GOT3 (cell line): Measurements from ENCODE around the gene DRD4.

Experiments used
- DNase-seq: peaks from one replicate; lab custom pipeline; 2025; ENCODE audit warnings: mixed read lengths; lab: John Stamatoyannopoulos, UW

The DRD4 gene

DNA sequence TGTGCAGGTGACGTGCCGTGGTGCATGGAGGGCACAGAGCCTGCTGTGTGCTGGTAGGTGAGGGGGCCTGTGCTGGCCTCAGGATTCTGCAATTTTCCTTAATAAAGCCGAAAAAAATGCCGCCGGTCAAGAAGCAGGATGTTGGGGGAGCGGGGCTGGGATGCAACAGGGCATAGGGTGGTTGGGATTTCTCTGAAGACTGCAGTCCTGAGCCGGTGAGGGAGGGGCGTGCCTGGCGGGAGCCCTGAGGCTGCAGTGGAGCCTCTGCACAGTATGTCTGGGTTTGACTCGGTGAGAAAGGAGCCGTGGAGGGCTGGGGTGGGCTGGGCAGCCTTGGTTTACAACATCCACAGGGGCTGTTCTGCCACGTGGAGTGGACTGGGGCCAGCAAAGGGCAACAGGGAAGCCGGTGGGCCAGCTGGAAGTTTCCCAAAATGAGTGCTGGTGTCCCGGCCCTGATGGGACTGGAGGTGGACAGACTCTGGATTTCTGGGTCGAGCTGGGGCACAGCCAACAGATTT lies 13.7 kb upstream of the DRD4 start:
- DNase-seq: no peak

DNA sequence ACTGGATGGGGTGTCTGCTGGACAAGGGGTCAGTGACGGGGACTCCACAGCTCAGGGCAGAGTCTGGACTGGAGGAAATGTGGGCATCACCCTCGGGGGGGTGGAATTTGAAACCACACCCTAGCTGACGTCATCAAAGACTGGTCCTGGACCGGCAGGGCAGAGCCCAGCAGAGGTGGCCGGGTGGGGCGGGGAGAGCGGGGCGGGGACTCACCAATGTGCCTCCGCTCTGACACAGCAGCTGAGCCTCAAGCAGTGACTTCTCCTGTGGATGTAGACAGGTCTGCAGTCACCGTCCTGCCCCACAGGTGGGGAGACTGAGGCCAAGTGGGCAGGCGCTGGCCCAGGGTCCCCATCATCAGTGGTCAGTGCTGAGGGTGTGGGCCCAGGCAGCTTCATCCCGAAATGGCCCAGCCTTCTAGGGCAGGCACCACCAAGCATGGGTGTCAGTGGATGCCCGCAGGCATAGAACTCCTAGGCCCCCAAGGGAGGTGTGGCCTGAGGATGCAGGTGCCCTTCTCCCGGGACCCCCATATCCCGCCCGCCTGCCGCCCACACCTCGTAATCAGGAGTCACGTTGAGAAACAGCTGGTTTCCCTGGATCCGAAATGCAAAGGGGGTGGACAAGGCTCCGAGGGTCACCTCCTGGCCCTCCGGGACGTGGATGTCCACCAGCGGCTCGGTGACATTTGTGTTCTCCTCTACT lies 12.9 kb upstream of the DRD4 start:
- no peak for DNase-seq

DNA sequence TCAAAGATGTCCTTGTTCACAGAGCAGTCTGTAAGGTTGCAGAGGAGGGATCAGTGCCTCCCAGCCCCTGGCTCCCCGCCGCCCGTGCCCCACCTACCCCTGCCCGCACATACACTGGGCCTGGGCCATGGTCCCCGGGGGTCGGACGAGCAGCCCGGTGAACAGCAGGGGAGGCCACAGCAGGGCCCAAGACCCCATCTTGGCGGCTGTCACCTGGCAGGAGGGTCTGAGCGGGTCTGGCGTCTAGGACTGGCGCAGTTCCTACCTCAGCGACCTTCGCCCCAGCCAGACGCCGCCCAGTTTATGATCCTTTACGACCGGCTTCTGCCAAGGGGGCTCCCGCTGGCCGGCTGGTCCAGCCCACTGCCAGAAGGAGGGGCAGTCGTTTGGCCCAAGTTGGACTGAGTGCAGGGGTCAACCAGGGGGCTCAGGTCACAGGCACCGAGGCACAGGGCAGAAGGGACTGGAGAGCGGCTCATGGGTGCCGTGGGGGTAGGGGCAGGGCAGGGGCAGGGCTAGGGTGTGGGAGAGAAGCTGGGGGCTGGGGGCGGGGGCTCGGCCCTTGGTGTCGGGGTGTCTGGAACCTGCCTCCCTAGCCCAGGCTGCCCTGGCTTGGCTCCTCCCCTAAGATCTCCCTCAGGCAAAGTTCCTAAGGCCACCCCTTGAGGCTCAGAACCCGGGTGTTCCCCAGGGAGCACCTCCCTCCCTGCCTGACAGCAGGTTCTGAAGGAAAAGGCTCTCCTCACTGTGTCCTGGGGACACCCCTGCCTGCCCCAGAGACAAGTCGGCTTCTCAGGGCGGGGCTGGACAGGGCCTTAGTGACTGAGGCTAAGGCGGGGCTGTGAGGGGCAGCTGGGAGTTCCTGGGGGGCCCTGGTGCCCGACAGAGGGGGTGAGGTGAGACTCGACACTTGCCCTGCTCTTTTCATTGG lies 12.1 kb upstream of the DRD4 start, which contains the start of gene CDHR5:
Gene CDHR5 (minus strand): TSS at position 251 of the 931 bp plus-strand sequence. CDS start 53 bp downstream, at position 198.
- DNase-seq: no peak

DNA sequence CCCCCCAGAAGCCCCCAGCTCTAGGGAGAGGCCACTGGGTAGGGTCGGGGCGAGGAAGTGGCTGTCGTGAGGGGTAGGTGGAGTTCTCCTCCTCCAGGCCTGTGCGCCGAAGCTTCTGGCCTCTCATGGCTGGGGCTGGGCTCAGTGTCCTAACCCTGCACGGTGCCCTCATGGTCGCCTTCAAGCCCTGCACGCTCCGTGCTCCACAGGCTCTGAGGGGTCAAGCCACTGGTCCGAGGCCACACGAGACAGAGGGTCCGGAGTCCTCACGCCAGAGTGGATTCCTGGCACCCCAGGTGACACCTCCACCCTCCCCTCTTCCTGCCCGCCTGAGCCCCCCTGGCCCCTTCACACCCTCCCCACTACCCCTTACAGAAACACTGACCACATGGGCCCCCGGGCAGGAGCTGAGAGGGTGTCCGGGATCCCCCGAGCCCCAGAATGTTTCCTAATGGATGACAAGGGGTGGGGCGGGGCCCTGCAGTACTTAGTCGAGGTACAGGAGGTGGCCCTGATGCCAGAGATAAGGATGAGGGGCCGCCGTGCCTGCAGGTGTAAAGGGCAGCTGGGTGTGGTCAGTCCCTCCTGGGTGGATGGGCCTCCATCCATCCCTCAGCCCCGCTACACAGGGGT lies 11.3 kb upstream of the DRD4 start:
- no peak for DNase-seq

DNA sequence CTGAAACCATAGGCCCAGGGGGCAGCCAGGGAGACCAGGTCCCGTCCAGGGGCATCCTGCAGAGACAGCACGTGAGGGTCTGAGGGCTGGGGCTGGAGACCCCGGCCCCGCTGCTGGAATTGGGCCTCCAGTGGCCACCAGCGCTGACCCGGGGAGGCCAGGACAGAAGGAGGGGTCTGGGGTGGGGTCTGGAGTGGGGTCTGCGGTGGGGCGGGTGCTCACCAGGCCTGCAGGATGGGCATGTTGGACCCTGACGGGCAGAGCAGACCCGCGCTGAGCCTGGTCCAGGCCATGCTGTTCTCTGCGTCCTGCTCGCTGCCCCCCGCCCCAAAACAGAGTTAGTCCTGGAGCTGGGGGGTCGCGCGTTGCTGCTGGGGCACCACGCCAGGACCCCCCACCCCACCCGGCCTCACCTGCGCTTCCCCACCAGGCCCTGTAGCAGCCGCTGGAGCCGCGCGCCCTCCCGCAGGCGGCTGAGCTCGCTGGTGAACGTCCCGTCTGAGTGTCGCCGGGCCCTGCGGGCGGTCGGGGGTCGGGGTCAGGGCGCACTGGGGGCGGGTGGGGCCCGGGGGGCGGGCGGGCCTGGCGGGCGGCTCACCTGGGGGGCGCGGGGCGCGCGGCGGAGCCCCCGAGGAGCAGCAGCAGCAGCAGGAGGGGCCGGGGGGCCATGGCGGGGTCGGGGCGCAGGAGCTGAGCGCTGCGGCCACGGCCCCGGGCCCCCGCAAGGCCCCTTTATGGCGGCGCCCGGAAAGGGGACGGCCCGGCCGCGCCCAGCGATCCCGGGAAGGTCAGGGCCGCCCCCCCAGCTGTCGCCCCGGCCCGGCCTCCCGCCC lies 10.4 kb upstream of the DRD4 start, which contains the start of gene SCT:
Gene SCT (minus strand): TSS at position 707 of the 833 bp plus-strand sequence. CDS start 38 bp downstream, at position 669.
- no peak for DNase-seq

DNA sequence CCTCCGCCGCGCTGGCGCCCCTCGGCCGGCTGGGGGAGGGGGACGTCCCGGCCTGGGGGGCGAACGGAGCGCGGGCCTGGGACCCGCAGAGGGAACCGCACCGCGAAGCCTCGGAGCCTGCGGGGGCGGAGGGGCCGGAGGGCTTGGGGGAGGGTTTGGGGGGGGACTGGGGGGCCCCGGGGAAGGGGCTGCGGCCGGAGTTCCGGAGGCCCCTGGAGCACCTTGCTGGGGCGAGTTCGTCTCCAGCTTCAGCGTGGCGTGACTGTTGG lies 9.8 kb upstream of the DRD4 start:
- no peak for DNase-seq

DNA sequence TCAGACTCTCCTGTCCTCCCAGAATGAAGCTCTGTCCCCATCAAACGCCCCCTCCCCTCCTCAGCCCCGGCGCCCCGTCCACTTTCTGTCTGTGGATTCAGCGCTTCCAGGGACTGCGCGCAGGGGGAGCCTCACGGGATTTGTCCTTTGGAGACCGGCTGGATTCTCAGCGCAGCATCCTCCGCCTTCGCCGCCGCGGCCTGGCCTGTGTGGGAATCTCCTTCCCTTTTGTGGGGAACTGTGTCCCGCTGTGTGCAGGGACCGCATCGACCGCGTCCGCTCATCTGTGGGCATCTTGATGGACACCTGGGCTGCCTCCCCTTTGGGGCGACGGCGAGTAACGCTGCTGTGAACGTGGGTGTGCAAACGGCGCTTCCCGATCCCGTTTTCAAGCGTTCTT lies 9.0 kb upstream of the DRD4 start:
- no peak for DNase-seq

DNA sequence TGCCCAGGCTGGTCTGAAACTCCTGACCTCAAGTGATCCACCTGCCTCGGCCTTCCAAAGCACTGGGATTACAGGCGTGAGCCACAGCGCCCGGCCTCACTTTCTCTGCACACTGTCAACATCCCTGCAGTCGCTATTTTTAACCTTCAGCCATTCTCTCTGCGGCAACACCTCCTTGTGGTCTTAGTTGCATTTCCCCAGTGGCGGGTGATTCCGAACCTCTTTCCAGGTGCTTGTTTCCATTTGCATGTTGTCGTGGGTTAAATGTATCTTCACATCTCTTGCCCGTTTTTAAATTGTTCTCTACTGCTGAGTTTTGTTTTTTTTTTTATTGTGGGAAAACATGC lies 7.9 kb upstream of the DRD4 start:
- no peak for DNase-seq

DNA sequence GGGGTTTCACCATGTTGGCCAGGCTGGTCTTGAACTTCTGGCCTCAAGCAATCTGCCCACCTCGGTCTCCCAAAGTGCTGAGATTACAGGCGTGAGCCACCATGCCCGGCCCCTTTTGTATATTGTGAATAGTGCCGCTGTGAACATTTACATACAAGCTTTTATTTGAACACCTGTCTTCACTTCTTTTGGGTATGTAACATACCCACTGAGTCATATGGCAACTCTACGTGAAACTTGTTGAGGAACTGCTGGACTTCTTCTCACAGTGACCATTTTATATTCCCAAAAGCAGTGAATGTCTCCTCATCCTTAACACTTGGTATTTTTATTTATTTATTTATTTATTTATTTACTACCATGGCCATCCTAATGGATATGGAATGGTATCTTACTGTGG lies 6.2 kb upstream of the DRD4 start:
- no peak for DNase-seq

DNA sequence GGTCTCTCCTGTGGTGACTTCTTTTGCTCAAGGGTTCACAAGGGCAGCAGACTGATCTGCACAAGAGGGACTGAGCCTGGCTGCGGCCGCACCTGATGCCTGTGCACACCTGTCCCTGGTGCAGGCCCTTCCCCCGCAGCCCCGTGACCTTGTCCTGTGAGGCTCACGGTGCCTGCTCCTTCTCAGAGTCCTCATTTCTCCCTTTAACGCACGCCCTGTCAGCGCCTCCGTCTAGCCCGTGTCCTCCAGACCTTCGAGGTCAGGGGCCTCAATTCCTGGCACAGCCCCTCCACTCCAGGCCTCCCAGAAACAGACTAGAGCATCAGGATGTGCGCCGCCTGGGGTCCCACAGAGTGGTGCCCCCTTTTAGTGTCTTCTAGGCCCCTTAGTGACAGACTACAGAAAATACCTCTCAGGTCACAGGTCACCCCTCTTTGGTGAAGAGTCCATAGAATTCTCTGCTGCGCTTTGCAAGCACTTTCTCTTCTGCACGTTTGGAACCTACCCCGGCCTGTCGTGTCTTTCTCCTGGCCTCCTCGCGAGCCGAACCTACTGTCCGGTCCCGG lies 1.0 kb upstream of the DRD4 start:
- DNase-seq: no peak

DNA sequence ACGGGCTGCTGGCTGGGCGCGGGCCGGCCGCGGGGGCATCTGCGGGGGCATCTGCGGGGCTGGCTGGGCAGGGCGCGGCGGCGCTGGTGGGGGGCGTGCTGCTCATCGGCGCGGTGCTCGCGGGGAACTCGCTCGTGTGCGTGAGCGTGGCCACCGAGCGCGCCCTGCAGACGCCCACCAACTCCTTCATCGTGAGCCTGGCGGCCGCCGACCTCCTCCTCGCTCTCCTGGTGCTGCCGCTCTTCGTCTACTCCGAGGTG lies 194 bp downstream of the DRD4 start:
- DNase-seq: no peak

DNA sequence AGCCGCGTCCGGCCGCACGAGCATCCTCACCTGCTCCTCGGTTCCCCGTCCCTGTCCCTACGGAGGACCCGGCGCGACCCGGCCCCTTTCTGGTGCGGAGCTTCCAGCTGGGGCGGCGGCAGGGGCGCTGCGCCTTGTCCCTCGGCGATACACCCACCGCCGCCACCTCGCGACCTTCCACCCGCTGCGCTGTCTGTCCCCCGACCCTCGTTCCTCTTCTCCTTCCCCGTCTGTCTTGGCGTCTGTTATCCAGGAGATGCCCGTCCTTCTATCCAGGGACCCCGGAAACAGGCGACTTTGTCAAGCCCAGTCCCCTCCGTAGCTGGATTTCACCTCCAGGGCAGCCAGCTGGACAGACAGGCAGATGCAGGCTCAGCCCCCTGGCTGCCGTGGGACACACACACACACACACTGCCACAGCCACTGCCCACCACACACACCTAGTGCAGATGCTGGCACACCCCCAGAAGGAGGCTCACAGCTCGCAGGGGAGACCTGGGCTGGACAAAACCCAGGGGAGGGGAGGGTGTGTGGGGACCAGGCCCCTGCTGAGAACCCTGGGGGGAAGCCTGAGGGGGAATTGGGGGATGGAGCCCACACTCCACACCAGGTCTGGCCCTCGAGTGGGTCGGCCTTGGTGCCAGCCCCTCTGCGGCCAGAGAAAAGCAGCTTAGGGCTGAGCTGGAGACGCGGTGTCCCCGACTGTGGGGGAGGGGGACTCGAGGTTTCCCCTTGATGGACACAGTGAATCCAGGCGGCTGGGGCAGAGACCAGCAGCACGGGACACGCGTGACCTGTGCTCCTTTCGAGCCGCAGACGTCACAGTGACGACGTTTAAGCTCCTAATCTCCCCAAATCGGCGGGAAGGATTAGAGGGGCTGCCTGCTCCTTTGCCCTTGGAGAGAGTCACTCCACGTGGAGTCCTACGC lies 788 bp downstream of the DRD4 start:
- DNase-seq: no peak

DNA sequence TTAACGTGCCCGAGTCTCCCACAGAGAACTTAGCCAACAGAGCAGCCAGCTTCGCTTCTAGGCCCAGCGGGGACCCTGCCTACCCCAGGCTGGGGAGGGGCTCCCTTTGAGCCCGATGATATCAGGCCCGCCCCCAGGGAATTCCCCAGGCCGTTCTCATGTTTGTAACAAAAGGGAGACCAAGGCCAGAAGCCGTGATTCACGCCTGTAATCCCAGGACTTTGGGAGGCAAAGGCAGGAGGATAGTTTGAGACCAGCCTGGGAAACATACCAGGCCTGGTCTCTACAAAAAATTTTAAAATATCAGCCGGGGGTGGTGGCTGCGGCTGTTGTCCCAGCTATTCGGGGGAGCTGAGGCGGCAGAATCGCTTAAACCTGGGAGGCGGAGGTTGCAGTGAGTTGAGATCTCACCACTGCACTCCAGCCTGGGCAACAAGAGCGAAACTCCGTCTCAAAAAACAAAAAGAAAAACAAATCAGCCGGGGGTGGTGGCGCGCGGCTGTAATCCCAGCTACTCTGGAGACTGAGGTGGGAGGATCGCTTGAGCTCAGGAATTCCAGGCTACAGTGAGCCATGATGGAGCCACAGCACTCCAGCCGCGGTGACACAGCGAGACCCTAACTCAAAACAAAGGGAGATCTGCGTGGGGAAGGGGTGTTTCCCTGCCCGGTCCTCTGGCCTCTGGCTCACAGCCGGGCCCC lies 1.7 kb downstream of the DRD4 start:
- DNase-seq: no peak

DNA sequence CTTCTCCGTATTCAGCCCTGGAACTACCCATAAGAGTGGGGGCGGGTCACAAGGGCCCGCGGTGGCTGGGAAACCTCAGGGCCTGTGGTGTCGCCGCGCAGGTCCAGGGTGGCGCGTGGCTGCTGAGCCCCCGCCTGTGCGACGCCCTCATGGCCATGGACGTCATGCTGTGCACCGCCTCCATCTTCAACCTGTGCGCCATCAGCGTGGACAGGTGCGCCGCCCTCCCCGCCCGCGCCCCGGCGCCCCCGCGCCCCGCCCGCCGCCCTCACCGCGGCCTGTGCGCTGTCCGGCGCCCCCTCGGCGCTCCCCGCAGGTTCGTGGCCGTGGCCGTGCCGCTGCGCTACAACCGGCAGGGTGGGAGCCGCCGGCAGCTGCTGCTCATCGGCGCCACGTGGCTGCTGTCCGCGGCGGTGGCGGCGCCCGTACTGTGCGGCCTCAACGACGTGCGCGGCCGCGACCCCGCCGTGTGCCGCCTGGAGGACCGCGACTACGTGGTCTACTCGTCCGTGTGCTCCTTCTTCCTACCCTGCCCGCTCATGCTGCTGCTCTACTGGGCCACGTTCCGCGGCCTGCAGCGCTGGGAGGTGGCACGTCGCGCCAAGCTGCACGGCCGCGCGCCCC lies 2.4 kb downstream of the DRD4 start:
- no peak for DNase-seq

DNA sequence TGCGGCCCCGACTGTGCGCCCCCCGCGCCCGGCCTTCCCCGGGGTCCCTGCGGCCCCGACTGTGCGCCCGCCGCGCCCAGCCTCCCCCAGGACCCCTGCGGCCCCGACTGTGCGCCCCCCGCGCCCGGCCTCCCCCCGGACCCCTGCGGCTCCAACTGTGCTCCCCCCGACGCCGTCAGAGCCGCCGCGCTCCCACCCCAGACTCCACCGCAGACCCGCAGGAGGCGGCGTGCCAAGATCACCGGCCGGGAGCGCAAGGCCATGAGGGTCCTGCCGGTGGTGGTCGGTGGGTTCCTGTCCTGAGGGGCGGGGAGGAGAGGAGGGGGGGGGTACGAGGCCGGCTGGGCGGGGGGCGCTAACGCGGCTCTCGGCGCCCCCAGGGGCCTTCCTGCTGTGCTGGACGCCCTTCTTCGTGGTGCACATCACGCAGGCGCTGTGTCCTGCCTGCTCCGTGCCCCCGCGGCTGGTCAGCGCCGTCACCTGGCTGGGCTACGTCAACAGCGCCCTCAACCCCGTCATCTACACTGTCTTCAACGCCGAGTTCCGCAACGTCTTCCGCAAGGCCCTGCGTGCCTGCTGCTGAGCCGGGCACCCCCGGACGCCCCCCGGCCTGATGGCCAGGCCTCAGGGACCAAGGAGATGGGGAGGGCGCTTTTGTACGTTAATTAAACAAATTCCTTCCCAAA lies 3.1 kb downstream of the DRD4 start:
- no peak for DNase-seq

DNA sequence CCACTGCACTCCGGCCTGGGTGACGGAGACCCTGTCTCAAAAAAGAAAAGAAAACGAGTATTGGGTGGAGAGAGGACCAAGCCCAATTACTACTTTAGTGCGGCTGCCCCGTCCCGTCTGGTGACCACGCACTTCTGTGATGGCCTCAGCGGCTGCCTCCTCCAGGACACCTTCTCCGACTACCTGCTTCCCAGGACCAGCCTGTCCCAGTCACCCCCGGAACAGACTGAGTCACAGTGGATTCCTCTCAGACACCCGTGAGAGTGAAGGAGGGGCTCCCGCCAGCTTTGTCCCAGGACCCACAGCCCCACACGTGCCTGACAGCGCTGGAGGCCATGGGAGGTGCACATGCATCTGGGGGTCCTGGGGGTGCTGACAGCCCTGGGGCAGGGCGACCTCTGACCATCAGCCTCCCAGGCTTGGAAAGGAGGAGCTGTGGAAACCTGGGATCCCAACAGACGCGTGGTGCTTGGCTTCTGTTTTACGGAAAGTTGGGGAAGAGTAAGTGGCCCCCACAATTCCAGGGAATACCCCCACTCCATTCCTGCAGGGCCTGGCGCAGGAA lies 4.8 kb downstream of the DRD4 start:
- DNase-seq: no peak

DNA sequence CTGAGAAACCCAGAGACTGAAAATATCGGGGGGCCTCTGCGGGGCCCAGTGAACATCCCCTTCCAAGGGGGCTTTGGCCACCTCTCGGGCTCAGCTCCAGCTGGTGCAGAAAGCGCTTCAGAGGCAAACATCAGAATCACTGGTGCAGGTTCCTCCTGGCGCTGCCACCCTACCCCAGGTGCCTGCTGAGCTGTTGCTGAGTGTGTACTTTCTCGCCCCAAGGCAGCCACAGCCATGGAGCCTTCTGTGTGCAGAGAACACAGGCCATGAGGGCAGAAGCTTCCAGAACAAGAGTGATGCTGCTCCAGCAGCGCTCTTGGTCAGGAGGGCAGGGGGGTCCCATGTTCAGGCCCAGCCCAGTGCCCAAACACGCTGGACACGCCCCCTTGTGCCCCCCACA lies 6.3 kb downstream of the DRD4 start:
- DNase-seq: no peak

DNA sequence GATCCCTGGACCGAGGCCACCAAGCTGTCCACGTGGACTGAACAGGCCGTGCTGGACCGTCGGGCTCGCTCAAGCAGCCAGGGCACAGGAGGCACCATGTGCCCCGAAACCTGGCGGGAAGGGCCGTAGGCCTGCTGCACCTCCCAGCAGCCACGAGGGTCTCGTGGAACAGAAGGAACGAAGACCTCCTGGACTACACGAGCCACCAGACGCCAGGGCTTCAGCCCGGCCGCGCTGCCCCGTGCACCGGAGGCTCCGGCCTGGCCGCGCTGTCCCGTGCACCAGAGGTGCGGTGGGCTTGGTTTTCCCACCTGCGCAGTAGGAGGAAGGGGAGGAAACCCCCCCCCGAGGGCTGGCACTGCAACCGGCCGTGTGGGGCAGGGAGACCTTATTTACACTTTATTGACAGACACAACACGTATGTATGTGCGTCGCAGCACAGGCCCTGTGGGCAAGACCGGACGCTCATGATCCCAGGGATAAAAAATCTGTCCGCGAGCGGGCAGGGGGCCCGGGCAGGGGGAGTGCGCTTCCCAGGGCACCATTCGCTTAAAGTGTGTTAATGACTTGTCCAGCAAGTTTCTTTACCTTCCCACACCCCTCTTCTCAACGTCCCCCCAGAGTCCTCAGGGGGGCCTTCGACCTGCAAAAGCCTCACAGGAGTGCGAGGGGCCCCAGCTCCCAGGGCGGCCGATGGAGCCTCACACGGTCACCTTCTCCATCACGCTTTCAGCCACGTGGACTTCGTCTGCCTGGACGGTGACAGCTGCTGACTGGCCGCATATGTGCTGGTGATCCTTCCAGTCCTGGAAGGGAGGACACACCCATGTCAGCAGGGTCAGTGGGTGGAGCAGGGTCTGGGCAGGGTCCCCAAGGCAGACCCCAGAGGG lies 7.0 kb downstream of the DRD4 start:
- no peak for DNase-seq
